Mesendoderm (in vitro differentiated cells): ENCODE data around the gene CD63.

ENCODE experiments used
- DNase-seq: peaks from one replicate; pipeline ENCODE4 v3.0.0; 2013
- H2AK5ac ChIP-seq: 2 replicates; pipeline ENCODE4 v1.6.1; 2013; ENCODE audit warnings: low read length, inconsistent platforms
- H2BK120ac ChIP-seq: 2 replicates; pipeline ENCODE4 v1.6.1; 2013; ENCODE audit warnings: low read depth, mild to moderate bottlenecking, low read length, moderate library complexity, mixed read lengths
- H2BK15ac ChIP-seq: replicated peaks from 2 replicates; pipeline ENCODE4 v1.6.1; 2013; ENCODE audit warnings: low read depth, mild to moderate bottlenecking, moderate library complexity
- H2BK5ac ChIP-seq: 2 replicates; pipeline ENCODE4 v1.6.1; 2013; ENCODE audit warnings: low read length, inconsistent platforms
- H3K18ac ChIP-seq: 2 replicates; pipeline ENCODE4 v1.6.1; 2013; ENCODE audit warnings: mild to moderate bottlenecking, low read length, mixed read lengths
- H3K23ac ChIP-seq: one replicate; pipeline ENCODE4 v1.6.1; 2013; ENCODE audit warnings: low read length
- H3K27ac ChIP-seq: 2 replicates; pipeline ENCODE4 v1.5.1; 2013; ENCODE audit warnings: low read depth, mild to moderate bottlenecking, inconsistent platforms, low read length, moderate library complexity
- H3K27me3 ChIP-seq: 2 replicates; pipeline ENCODE4 v1.6.1; 2013; ENCODE audit warnings: low read length, control low read depth, mild to moderate bottlenecking, inconsistent platforms; ENCODE audit not compliant: insufficient read depth, poor library complexity
- H3K36me3 ChIP-seq: 2 replicates; pipeline ENCODE4 v1.6.1; 2013; ENCODE audit warnings: low read length, inconsistent platforms; ENCODE audit not compliant: control insufficient read depth, insufficient read depth
- H3K4ac ChIP-seq: one replicate; pipeline ENCODE4 v1.6.1; 2013; ENCODE audit warnings: low read depth, mild to moderate bottlenecking, low read length, moderate library complexity
- H3K4me1 ChIP-seq: 2 replicates; pipeline ENCODE4 v1.6.1; 2013; ENCODE audit warnings: low read depth, low read length, inconsistent platforms; ENCODE audit not compliant: control insufficient read depth
- H3K4me2 ChIP-seq: 2 replicates; pipeline ENCODE4 v1.6.1; 2013; ENCODE audit warnings: low read length
- H3K4me3 ChIP-seq: 2 replicates; pipeline ENCODE4 v1.5.1; 2013; ENCODE audit warnings: mild to moderate bottlenecking, low read length
- H3K56ac ChIP-seq: one replicate; pipeline ENCODE4 v1.6.1; 2013; ENCODE audit warnings: low read length
- H3K79me1 ChIP-seq: 2 replicates; pipeline ENCODE4 v1.6.1; 2013; ENCODE audit warnings: low read length, inconsistent platforms
- H3K79me2 ChIP-seq: 2 replicates; pipeline ENCODE4 v1.6.1; 2013; ENCODE audit warnings: mild to moderate bottlenecking, low read length; ENCODE audit not compliant: control insufficient read depth, insufficient read depth
- H3K9ac ChIP-seq: 2 replicates; pipeline ENCODE4 v1.6.1; 2013; ENCODE audit warnings: low read length, inconsistent platforms
- H4K5ac ChIP-seq: one replicate; pipeline ENCODE4 v1.6.1; 2013; ENCODE audit warnings: low read length
- H4K8ac ChIP-seq: one replicate; pipeline ENCODE4 v1.6.1; 2013; ENCODE audit warnings: low read depth, mild to moderate bottlenecking, control low read depth, low read length, moderate library complexity
- WGBS: extraction: QIAGEN DNeasy Blood & Tissue Kit; methylation state at CpG from one replicate; pipeline ENCODE4 v1.1.7; 2013; ENCODE audit warnings: low lambda C conversion rate, missing lambda C conversion rate; ENCODE audit not compliant: insufficient coverage; ENCODE audit errors: extremely low coverage; 5-methylcytosine and 5-hydroxymethylcytosine counted together

Gene CD63

GRCh38 chr12:55736780-55737580, 8.2 kb upstream of the CD63 start:
- Histone ChIP-seq H3K79me2 (no peaks in the 10 kb centered on the region), H3K18ac (no peak overlapping the region), H2BK120ac (no peak overlapping the region), H3K4ac (no peak overlapping the region), H3K4me2 (no peak overlapping the region), H2AK5ac (no peak overlapping the region), H2BK5ac (no peak overlapping the region), H4K5ac (no peak overlapping the region), H3K27me3 (no peaks in the 10 kb centered on the region), H3K56ac (no peak overlapping the region), H3K27ac (no peak overlapping the region), H3K23ac (no peak overlapping the region), H3K4me3 (no peak overlapping the region), H2BK15ac (no peak overlapping the region), H4K8ac (no peak overlapping the region), H3K79me1 (no peaks in the 10 kb centered on the region), H3K36me3 (no peaks in the 10 kb centered on the region), H3K9ac (no peak overlapping the region), H3K4me1 (peaks cover under 1% of the 10 kb centered on the region)
- no CpG with 5 or more reads among the region's 6 CpGs for WGBS
- DNase-seq: peak; percentile 98

DNA sequence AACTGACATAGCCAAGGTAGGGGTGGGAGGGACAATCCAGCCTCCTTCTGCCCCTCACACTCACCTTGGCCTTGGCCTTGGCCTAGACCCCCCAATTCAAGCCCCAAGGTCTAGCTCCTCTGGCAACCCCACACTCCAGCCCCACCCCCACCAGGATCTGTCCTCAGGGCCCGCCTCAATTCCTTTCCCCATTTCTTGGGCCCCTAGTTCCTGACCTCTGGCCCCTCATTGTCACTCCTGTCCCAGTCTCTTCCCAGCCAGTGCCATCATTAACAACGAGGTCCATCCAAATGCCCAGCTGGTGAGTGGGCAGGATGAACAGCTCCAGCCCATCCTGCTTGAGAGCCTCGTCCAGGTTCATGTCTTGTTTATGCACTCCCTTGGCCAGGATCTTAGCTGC, 7.3 kb upstream of the CD63 start:
- Histone ChIP-seq H3K4ac (no peak overlapping the region), H2BK15ac (no peak overlapping the region), H3K9ac (no peak overlapping the region), H3K56ac (peak overlapping the region; percentile 25), H4K8ac (no peak overlapping the region), H3K79me1 (no peaks in the 10 kb centered on the region), H3K27me3 (no peaks in the 10 kb centered on the region), H3K4me3 (no peak overlapping the region), H3K18ac (no peak overlapping the region), H2AK5ac (no peak overlapping the region), H3K36me3 (no peaks in the 10 kb centered on the region), H3K23ac (no peak overlapping the region), H4K5ac (no peak overlapping the region), H3K4me1 (no peaks in the 10 kb centered on the region), H2BK5ac (no peak overlapping the region), H3K79me2 (no peaks in the 10 kb centered on the region), H2BK120ac (no peak overlapping the region), H3K4me2 (no peak overlapping the region), H3K27ac (no peak overlapping the region)
- no CpG with 5 or more reads among the region's 3 CpGs for WGBS
- no peak for DNase-seq

DNA sequence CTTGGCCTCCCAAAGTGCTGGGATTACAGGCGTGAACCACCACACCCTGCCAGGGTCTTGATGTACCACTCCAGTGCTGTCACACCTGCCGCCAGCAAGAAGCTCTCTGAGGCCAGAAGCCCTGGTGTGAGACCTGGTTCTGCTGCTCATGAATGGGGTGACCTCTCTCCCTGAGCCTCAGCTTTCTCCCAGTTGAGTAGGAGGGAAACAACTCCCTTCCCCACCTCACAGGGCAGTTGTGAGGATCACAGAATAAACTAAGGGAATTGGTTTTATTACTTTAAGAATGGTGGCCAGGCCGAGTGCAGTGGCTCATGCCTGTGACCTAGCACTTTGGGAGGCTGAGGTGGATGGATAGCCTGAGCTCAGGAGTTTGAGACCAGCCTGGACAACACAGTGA, 5.8 kb upstream of the CD63 start:
- Histone ChIP-seq H3K36me3 (no peaks in the 10 kb centered on the region), H3K4me3 (no peak overlapping the region), H2BK120ac (no peak overlapping the region), H4K5ac (no peak overlapping the region), H3K9ac (no peak overlapping the region), H3K56ac (no peak overlapping the region), H3K79me2 (no peaks in the 10 kb centered on the region), H2BK5ac (no peak overlapping the region), H3K4me2 (no peak overlapping the region), H3K23ac (no peak overlapping the region), H4K8ac (no peak overlapping the region), H3K79me1 (no peaks in the 10 kb centered on the region), H2BK15ac (no peak overlapping the region), H3K4ac (no peak overlapping the region), H2AK5ac (no peak overlapping the region), H3K4me1 (peaks cover 2% of the 10 kb centered on the region), H3K18ac (no peak overlapping the region), H3K27ac (no peak overlapping the region), H3K27me3 (no peaks in the 10 kb centered on the region)
- no peak for DNase-seq
- no CpG with 5 or more reads among the region's 3 CpGs for WGBS

DNA sequence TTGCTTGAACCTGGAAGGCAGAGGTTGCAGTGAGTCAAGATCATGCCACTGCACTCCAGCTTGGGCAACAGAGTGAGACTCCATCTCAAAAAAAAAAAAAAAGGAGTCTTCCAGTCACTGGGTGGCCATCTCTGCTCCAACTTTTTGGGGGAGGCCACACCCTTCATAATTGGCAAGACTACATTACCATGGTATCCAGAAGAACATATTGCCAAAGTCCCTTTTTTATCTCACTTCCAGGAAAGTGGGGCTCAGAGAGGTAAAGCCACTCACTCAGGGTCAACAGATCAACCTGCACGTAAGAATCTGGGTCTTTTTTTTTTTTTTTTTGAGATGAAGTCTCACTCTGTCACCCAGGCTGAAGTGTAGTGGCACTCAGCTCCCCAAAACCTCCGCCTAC, 5.0 kb upstream of the CD63 start:
- Histone ChIP-seq H2BK15ac (no peak overlapping the region), H3K79me1 (no peaks in the 10 kb centered on the region), H3K18ac (no peak overlapping the region), H3K36me3 (no peaks in the 10 kb centered on the region), H2BK5ac (no peak overlapping the region), H3K56ac (no peak overlapping the region), H2AK5ac (no peak overlapping the region), H3K4me1 (peaks cover 2% of the 10 kb centered on the region), H4K8ac (no peak overlapping the region), H3K4me3 (no peak overlapping the region), H3K79me2 (no peaks in the 10 kb centered on the region), H3K23ac (no peak overlapping the region), H3K27me3 (no peaks in the 10 kb centered on the region), H3K27ac (no peak overlapping the region), H4K5ac (no peak overlapping the region), H3K9ac (no peak overlapping the region), H3K4me2 (no peak overlapping the region), H2BK120ac (no peak overlapping the region), H3K4ac (no peak overlapping the region)
- WGBS: no CpG with 5 or more reads among the region's 2 CpGs
- no peak for DNase-seq

DNA sequence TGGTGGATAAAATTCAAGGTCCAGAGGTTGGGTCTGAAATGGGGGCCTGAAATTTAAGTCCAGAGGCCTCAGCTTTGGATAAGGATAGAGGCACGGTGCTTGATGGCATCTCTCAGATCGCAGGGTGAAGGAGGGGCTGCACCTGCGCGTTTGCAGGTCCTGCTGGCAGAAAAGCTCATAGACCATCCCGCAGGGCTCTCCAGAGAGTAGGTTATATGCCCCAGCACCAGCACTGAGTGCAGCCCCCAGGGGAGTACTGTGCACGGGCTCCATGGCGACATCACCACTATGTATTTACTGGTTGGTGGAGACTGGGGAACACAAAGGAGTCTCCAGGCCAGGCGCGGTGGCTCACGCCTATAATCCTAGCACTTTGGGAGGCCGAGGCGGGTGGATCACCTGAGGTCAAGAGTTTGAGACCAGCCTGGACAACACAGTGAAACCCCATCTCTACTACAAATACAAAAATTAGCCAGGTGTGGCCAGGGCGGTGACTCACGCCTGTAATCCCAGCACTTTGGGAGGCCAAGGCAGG, 4.3 kb upstream of the CD63 start:
- Histone ChIP-seq H2BK5ac (no peak overlapping the region), H2BK120ac (no peak overlapping the region), H3K4me1 (peaks cover 2% of the 10 kb centered on the region), H3K27me3 (no peaks in the 10 kb centered on the region), H3K9ac (no peak overlapping the region), H3K27ac (no peak overlapping the region), H3K4me3 (no peak overlapping the region), H4K8ac (no peak overlapping the region), H2BK15ac (no peak overlapping the region), H3K23ac (no peak overlapping the region), H3K4ac (no peak overlapping the region), H3K18ac (no peak overlapping the region), H3K4me2 (no peak overlapping the region), H3K56ac (no peak overlapping the region), H2AK5ac (no peak overlapping the region), H4K5ac (no peak overlapping the region), H3K79me1 (no peaks in the 10 kb centered on the region), H3K36me3 (no peaks in the 10 kb centered on the region), H3K79me2 (peaks cover 3% of the 10 kb centered on the region)
- WGBS: no CpG with 5 or more reads among the region's 14 CpGs
- DNase-seq: no peak

DNA sequence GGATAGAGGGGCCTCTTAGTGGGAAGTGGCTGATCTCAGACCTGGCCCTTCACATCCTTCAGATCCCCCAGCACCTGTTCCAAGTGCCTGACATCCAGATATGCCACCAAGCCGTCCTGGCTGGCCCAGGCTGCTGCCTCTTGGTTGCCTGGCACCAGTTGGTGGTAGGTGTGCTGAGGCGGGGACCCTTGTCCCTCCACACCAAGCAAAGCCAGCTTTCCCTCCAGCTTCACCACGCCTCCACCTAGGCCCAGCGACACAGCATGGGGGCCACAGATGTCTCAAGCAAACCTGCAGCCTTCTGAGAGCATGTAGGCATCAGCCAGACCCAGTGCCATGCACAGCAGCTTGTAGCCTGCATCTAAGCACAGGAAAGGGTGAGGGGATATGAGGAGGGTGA, 3.5 kb upstream of the CD63 start:
- Histone ChIP-seq H3K27me3 (no peaks in the 10 kb centered on the region), H3K18ac (no peak overlapping the region), H2BK5ac (no peak overlapping the region), H3K4ac (no peak overlapping the region), H3K79me1 (peaks cover 7% of the 10 kb centered on the region), H3K4me3 (no peak overlapping the region), H3K9ac (no peak overlapping the region), H3K4me2 (no peak overlapping the region), H2BK15ac (no peak overlapping the region), H3K27ac (no peak overlapping the region), H3K36me3 (no peaks in the 10 kb centered on the region), H4K5ac (no peak overlapping the region), H3K23ac (no peak overlapping the region), H3K4me1 (peaks cover 2% of the 10 kb centered on the region), H2AK5ac (no peak overlapping the region), H3K56ac (no peak overlapping the region), H2BK120ac (no peak overlapping the region), H3K79me2 (peaks cover 11% of the 10 kb centered on the region), H4K8ac (no peak overlapping the region)
- no CpG with 5 or more reads among the region's 4 CpGs for WGBS
- DNase-seq: no peak
